ENCODE data around the gene SRSF12. TPM values are rescaled to one million over a fixed set of nuclear protein-coding genes. Genes with fewer than 3 reads are reported as not detected.
"Not testable (repeated sequence)": the region's sequence is repeated elsewhere in the genome, so short reads cannot be mapped to it uniquely, and the experiment has no call there.

SRSF12 gene
- total RNA-seq, 4 donors from 2014 or later: 0.49 TPM; not detected in 3

DNA sequence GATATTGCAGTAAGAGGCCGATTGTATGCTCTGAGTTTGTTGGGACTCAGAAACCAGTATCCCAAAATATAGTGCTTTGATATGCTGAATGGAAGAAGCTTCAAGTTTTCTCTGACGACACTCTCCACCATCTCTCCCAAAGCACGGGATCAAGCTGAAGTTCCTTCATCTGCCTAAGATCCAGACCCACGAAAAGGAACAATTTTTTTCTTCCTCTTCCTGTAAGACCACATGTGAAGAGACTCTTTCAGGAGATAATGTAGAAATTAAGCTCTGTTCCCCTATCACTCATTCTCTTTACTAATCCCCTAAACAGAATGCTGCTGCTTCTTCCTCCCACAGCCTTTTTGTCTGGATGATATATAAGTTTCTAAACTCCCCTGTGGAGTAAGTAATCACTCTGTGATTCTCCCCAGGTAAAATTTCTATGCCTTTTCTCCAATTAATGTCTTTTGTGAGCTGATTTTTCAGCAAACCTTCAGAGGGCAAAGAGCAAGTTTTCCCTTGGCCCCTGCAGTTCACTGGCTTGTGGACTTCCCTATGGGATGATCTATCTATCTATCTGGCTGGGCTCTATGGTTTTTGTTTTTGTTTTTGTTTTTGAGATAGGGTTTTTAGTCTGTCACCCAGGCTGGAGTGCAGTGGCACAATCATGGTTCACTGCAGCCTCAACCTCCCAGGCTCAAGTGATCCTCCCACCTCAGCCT, 50.8 kb downstream of the SRSF12 start:
- WGBS, 2 donors: 83 to 88% methylated on average over 4 of the region's 4 CpGs
- intact Hi-C loops (cut with DNase I; ENCODE audit: low total_unique reads): no loop called here
- TF ChIP-seq CTCF (IDR thresholded peaks at IDR 0.05) (no peak), POLR2A (IDR thresholded peaks at IDR 0.05) (no peak)
- DNase-seq (ENCODE audit: low spot score in 2 of 2): no peak
- no peak overlapping the region for H3K4me3 ChIP-seq (ENCODE audit: low read depth, poor library complexity, severe bottlenecking)

DNA sequence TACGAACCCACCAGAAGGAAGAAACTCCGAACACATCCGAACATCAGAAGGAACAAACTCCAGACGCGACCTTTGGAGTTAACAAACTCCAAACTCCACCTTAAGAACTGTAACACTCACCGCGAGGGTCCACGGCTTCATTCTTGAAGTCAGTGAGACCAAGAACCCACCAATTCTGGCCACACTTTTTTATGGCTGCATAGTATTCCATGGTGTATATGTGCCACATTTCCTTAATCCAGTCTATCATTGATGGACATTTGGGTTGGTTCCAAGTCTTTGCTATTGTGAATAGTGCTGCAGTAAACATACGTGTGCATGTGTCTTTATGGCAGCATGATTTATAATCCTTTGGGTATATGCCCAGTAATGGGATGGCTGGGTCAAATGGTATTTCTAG, 51.8 kb downstream of the SRSF12 start:
- 89 to 90% methylated on average over 9 of the region's 9 CpGs for WGBS, 2 donors
- H3K4me3 ChIP-seq (ENCODE audit: low read depth, poor library complexity, severe bottlenecking); DNase-seq (ENCODE audit: low spot score in 2 of 2); intact Hi-C loops (cut with DNase I; ENCODE audit: low total_unique reads): not testable (repeated sequence)

DNA sequence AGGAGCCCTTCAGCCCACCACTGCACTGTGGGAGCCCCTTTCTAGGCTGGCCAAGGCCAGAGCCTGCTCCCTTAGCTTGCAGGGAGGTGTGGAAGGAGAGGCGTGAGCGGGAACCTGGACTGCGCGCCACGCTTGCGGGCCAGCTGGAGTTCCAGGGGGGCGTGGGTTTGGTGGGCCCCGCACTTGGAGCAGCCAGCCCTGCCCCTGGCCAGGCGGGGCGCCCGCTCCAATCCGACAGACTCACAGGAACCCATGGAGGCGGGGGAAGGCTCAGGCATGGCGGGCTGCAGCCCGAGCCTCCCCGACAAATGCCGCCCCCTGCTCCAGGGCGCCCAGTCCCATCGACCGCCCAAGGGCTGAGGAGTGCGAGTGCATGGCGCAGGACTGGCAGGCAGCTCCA, 52.9 kb downstream of the SRSF12 start:
- DNase-seq (ENCODE audit: low spot score in 2 of 2); intact Hi-C loops (cut with DNase I; ENCODE audit: low total_unique reads); H3K4me3 ChIP-seq (ENCODE audit: low read depth, poor library complexity, severe bottlenecking): not testable (repeated sequence)
- WGBS, 2 donors: 93 to 100% methylated on average over 3 of the region's 22 CpGs

- no peak for TF ChIP-seq CTCF (IDR thresholded peaks at IDR 0.05)
- no peak for TF ChIP-seq POLR2A (IDR thresholded peaks at IDR 0.05)
- intact Hi-C loops (cut with DNase I; ENCODE audit: low total_unique reads): no loop called here
- 100% methylated on average over 1 of the region's 1 CpG for WGBS, 2 donors
- DNase-seq (ENCODE audit: low spot score in 2 of 2): no peak
- no peak overlapping the region for H3K4me3 ChIP-seq (ENCODE audit: low read depth, poor library complexity, severe bottlenecking)
Observed at GRCh38 chr6:89063881-89064280, 54.0 kb downstream of the SRSF12 start.

DNA sequence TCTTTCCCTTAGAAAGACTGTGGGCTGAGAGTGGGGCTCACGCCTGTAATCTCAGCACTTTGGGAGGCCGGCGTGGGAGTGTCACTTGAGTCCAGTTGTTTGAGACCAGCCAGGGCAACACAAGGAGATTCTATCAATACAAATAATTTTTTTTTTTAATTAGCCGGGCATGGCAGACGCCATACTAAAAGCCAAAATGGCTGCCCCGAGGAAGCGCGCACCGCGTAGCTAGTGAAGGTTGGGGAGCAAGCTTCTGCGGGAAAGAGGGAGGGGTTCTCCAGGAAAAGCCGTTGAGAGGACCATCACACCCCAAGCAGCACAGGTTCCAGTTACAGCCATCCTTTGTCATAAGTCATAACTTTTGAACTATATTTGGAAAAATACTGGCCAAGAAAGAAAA, 58.6 kb downstream of the SRSF12 start:
- no peak for DNase-seq (ENCODE audit: low spot score in 2 of 2)
- no peak for TF ChIP-seq POLR2A (IDR thresholded peaks at IDR 0.05)
- TF ChIP-seq CTCF (IDR thresholded peaks at IDR 0.05): no peak
- intact Hi-C loops (cut with DNase I; ENCODE audit: low total_unique reads): no loop called here

GRCh38 chr6:89058627-89059026, 59.2 kb downstream of the SRSF12 start:
- 56 to 60% methylated on average over 5 of the region's 5 CpGs for WGBS, 2 donors
- no peak for DNase-seq (ENCODE audit: low spot score in 2 of 2)
- H3K4me3 ChIP-seq (ENCODE audit: low read depth, poor library complexity, severe bottlenecking): no peak overlapping the region
- intact Hi-C loops (cut with DNase I; ENCODE audit: low total_unique reads): no loop called here
- TF ChIP-seq POLR2A (IDR thresholded peaks at IDR 0.05) (no peak), CTCF (IDR thresholded peaks at IDR 0.05) (no peak)

More for the DNA sequence above, 58.6 kb downstream of the SRSF12 start:
- H3K4me3 ChIP-seq (ENCODE audit: low read depth, poor library complexity, severe bottlenecking): no peak overlapping the region
- whole genome bisulfite sequencing, 2 donors: 94% methylated on average over 12 of the region's 12 CpGs

DNA sequence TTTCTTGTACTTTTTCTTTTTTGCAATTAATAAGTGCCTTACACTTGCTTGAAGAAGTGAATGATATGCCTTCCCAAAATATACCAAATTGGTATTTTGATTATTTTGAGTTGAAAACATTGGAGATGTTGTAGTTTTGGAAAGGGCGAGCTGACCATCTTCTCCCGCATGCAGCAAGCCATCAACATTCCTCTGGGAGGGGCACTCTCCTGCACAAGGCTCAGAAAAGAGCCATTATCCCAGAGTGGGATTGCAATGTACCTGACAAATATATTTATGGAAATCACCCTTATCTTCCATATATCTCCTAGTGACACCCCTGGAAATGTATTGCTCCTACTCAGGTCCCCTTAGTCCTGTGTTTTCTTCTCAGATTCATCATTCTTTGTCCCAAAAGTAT, 60.1 kb downstream of the SRSF12 start:
- intact Hi-C loops (cut with DNase I; ENCODE audit: low total_unique reads): no loop called here

More for the DNA sequence above, 60.1 kb downstream of the SRSF12 start:
- TF ChIP-seq POLR2A (IDR thresholded peaks at IDR 0.05) (no peak), CTCF (IDR thresholded peaks at IDR 0.05) (no peak)
- WGBS, 2 donors: 79 to 84% methylated on average over 2 of the region's 2 CpGs
- DNase-seq (ENCODE audit: low spot score in 2 of 2): no peak
- H3K4me3 ChIP-seq (ENCODE audit: low read depth, poor library complexity, severe bottlenecking): no peak overlapping the region

Measured in lower leg skin (tissue), 4 donors.